Esophagus squamous epithelium (tissue), 5 donors: Measurements from ENCODE around the gene BID. TPM values are rescaled to one million over a fixed set of nuclear protein-coding genes. Genes with fewer than 3 reads are reported as not detected.

Experiments used
- DNase-seq: peaks from one replicate; lab custom pipeline; 2025; lab: John Stamatoyannopoulos, UW
- H3K27ac ChIP-seq, 4 donors: fragments of 200-600 bp; sonication (generic); one replicate each; pipeline ENCODE4 v1.5.1; 2016 to 2019; ENCODE audit warnings: mild to moderate bottlenecking in 1 of 4
- H3K27me3 ChIP-seq, 4 donors: fragments of 200-600 bp; sonication (generic); 1 replicate in 3 of 4; 2 replicates in 1 of 4; pipeline versions ENCODE4 v1.5.1 to v1.6.0; 2017 to 2021; ENCODE audit warnings: antibody characterized with exemption in 1 of 4
- H3K36me3 ChIP-seq, 3 donors: fragments of 200-600 bp; sonication (generic); one replicate each; pipeline ENCODE4 v1.5.1; 2016 to 2019
- H3K4me1 ChIP-seq, 3 donors: fragments of 200-600 bp; sonication (generic); one replicate each; pipeline ENCODE4 v1.5.1; 2017 to 2019
- H3K4me3 ChIP-seq, 4 donors: fragments of 200-600 bp; sonication (generic); 1 replicate in 3 of 4; 2 replicates in 1 of 4; pipeline ENCODE4 v1.5.1; 2016 to 2019; ENCODE audit warnings: mild to moderate bottlenecking in 2 of 4, moderate library complexity in 1 of 4
- H3K9me3 ChIP-seq, 3 donors: fragments of 200-600 bp; sonication (generic); one replicate each; pipeline ENCODE4 v1.5.1; 2016 to 2019
- CTCF ChIP-seq, 6 experiments: fragments of 450-650 bp in 4 of 6; fragments of 200-600 bp in 2 of 6; sonication (generic) in 2 of 6; IDR thresholded peaks; one replicate each; pipeline ENCODE4 v1.5.1; 2016 to 2019; ENCODE audit warnings: antibody characterized with exemption in 6 of 6, mild to moderate bottlenecking in 4 of 6, moderate library complexity in 4 of 6
- POLR2A ChIP-seq, 4 donors: fragments of 450-650 bp; IDR thresholded peaks; one replicate each; pipeline ENCODE4 v1.6.1; 2017; ENCODE audit warnings: antibody characterized with exemption in 4 of 4, mild to moderate bottlenecking in 4 of 4, moderate library complexity in 3 of 4
- WGBS, 2 donors: methylation state at CpG; one replicate each; pipeline ENCODE4 v1.1.5; 2018; 5-methylcytosine and 5-hydroxymethylcytosine counted together
- intact Hi-C: fragments of 100-400 bp; cut with DNase I; formaldehyde crosslinking; loops from one replicate; pipeline ENCODE4 v1.15.0; 2022
- small RNA-seq, 4 donors: library from RNA; depleted of rRNA; stranded (forward); fragments of <200 nt; gene quantifications; one replicate each; pipeline ENCODE3, GENCODE V24; 2016
- total RNA-seq, 4 donors: library from RNA; depleted of rRNA; stranded (reverse); fragments of >200 nt; gene quantifications; one replicate each; pipeline ENCODE4 v1.1.0, GENCODE V29; 2016
- donor health status: DM: yes; HTN: yes; CAD: no.

The BID gene
- total RNA-seq, 4 donors from 2014 or later: 10.6 to 32.9 (median 22.7) TPM

- Histone ChIP-seq H3K4me3 (no peak overlapping the region), H3K4me1 (no peaks in the 10 kb centered on the region), H3K9me3 (no peaks in the 10 kb centered on the region), H3K27me3 (no peaks in the 10 kb centered on the region), H3K27ac (no peak overlapping the region), H3K36me3 (peaks cover 0 to 71% (median 2%) of the 10 kb centered on the region in 3 donors)
- TF ChIP-seq CTCF (IDR thresholded peaks at IDR 0.05) (no peak), POLR2A (IDR thresholded peaks at IDR 0.05) (no peak)
- intact Hi-C loops: no loop called here
- 87 to 90% methylated on average over 2 of the region's 2 CpGs for WGBS, 2 donors
- DNase-seq: no peak
Measured at GRCh38 chr22:17694193-17694592, 80.1 kb downstream of the BID start.

- H3K27me3 ChIP-seq: no peaks in the 10 kb centered on the region
- H3K9me3 ChIP-seq: no peaks in the 10 kb centered on the region
- TF ChIP-seq CTCF (IDR thresholded peaks at IDR 0.05): no peak
- no peak for TF ChIP-seq POLR2A (IDR thresholded peaks at IDR 0.05)
- H3K36me3 ChIP-seq: peaks cover 0 to 74% (median 6%) of the 10 kb centered on the region in 3 donors
- no peak for DNase-seq
- H3K4me1 ChIP-seq: no peaks in the 10 kb centered on the region
- no peak overlapping the region for H3K4me3 ChIP-seq
- H3K27ac ChIP-seq: no peak overlapping the region
- intact Hi-C loops: no loop called here
- WGBS, 2 donors: 83 to 90% methylated on average over 4 of the region's 4 CpGs
Measured at GRCh38 chr22:17692841-17693240, 81.4 kb downstream of the BID start.

- H3K9me3 ChIP-seq: no peaks in the 10 kb centered on the region
- H3K4me3 ChIP-seq: no peak overlapping the region
- 74 to 87% methylated on average over 3 of the region's 3 CpGs for WGBS, 2 donors
- no peak overlapping the region for H3K27ac ChIP-seq
- no peak for DNase-seq
- H3K36me3 ChIP-seq: peaks cover 0 to 45% (median 11%) of the 10 kb centered on the region in 3 donors
- no peaks in the 10 kb centered on the region for H3K4me1 ChIP-seq
- no peaks in the 10 kb centered on the region for H3K27me3 ChIP-seq
- TF ChIP-seq CTCF (IDR thresholded peaks at IDR 0.05) (no peak), POLR2A (IDR thresholded peaks at IDR 0.05) (no peak)
- intact Hi-C loops: no loop called here
Measured at GRCh38 chr22:17684245-17684644, 90.0 kb downstream of the BID start.

Small RNA genes within 50 kb of the gene (small RNA-seq; reads per million reads assigned to genes)
- gene MIR3198-1: 0 reads per million in 4 donors

Other genes starting within 250 kb of the BID start
- gene SLC25A18, start 211.0 kb downstream of the BID start, total RNA-seq: under 1 TPM in 2 of 4 donors, not detected in 2; 0.23 to 0.76 TPM
- gene ATP6V1E1, start 145.7 kb downstream of the BID start, total RNA-seq: 100 to 1,000 TPM in 2 of 4 donors, 10 to 100 TPM in 2; 80.9 to 123 (median 99.6) TPM
- gene BCL2L13, start 135.7 kb downstream of the BID start, total RNA-seq: 10 to 100 TPM; 31.7 to 49.2 (median 43.1) TPM